GM23338 (cell line): ENCODE measurements around the gene TBC1D17. TPM values are rescaled to one million over a fixed set of nuclear protein-coding genes. Genes with fewer than 3 reads are reported as not detected.

Source experiments
- ATAC-seq: fragments of 200-7000 bp; cut with Tn5 transposase; 3 replicates; pipeline ENCODE4 v1.9.1; 2020
- DNase-seq: peaks from one replicate; pipeline ENCODE4 v3.0.0-alpha.2; 2015; ENCODE audit warnings: low spot score
- H2AFZ ChIP-seq: fragments of 200-600 bp; sonication (generic); 2 replicates; pipeline ENCODE4 v1.8.0; 2016; ENCODE audit warnings: antibody characterized with exemption, mild to moderate bottlenecking, moderate library complexity
- H3F3A ChIP-seq: fragments of 200-600 bp; sonication (generic); replicated peaks from 2 replicates; pipeline ENCODE4 v1.8.0; 2017; ENCODE audit warnings: antibody characterized with exemption, mixed run types, low read depth
- H3K27ac ChIP-seq: fragments of 200-600 bp; sonication (generic); 2 replicates; pipeline ENCODE4 v1.6.1; 2016; ENCODE audit warnings: low read depth
- H3K27me3 ChIP-seq: fragments of 200-600 bp; sonication (generic); 2 replicates; pipeline ENCODE4 v1.8.0; 2016; ENCODE audit warnings: mild to moderate bottlenecking, mixed run types, moderate library complexity; ENCODE audit not compliant: insufficient read depth
- H3K36me3 ChIP-seq: fragments of 200-600 bp; sonication (generic); 2 replicates; pipeline ENCODE4 v1.8.0; 2016; ENCODE audit warnings: mild to moderate bottlenecking; ENCODE audit not compliant: insufficient read depth
- H3K4me1 ChIP-seq: fragments of 200-600 bp; sonication (generic); 2 replicates; pipeline ENCODE4 v1.8.0; 2016; ENCODE audit warnings: mild to moderate bottlenecking, moderate library complexity; ENCODE audit not compliant: insufficient read depth
- H3K4me2 ChIP-seq: fragments of 200-600 bp; sonication (generic); 2 replicates; pipeline ENCODE4 v1.7.1; 2017; ENCODE audit warnings: mixed run types
- H3K4me3 ChIP-seq: fragments of 200-600 bp; sonication (generic); 2 replicates; pipeline ENCODE4 v1.6.1; 2016; ENCODE audit warnings: mixed run types
- H3K79me2 ChIP-seq: fragments of 200-600 bp; sonication (generic); replicated peaks from 2 replicates; pipeline ENCODE4 v1.8.0; 2017; ENCODE audit warnings: mild to moderate bottlenecking; ENCODE audit not compliant: insufficient read depth
- H3K9me2 ChIP-seq: fragments of 200-600 bp; sonication (generic); 2 replicates; pipeline ENCODE4 v1.8.0; 2017; ENCODE audit not compliant: insufficient read depth
- H4K20me1 ChIP-seq: fragments of 200-600 bp; sonication (generic); replicated peaks from 2 replicates; pipeline ENCODE4 v1.8.0; 2017; ENCODE audit warnings: mild to moderate bottlenecking; ENCODE audit not compliant: insufficient read depth
- H3K27ac Mint-ChIP-seq: 2 replicates; pipeline ENCODE4 v1.8.0; 2020; ENCODE audit warnings: inconsistent platforms, mild to moderate bottlenecking, moderate library complexity, mixed read lengths
- H3K27me3 Mint-ChIP-seq: 3 replicates; pipeline ENCODE4 v1.8.0; 2022; ENCODE audit warnings: low read depth, mild to moderate bottlenecking, moderate library complexity, mixed read lengths, inconsistent platforms; ENCODE audit not compliant: insufficient read depth, poor library complexity
- H3K36me3 Mint-ChIP-seq: 3 replicates; pipeline ENCODE4 v1.8.0; 2021; ENCODE audit warnings: low read depth, mild to moderate bottlenecking, inconsistent platforms, moderate library complexity, mixed read lengths
- H3K4me1 Mint-ChIP-seq: 3 replicates; pipeline ENCODE4 v1.8.0; 2020; ENCODE audit warnings: mild to moderate bottlenecking, inconsistent platforms, mixed read lengths
- H3K4me3 Mint-ChIP-seq: 3 replicates; pipeline ENCODE4 v1.8.0; 2021; ENCODE audit warnings: moderate library complexity, mild to moderate bottlenecking, inconsistent platforms, mixed read lengths
- H3K9me3 Mint-ChIP-seq: 3 replicates; pipeline ENCODE4 v1.8.0; 2020; ENCODE audit warnings: moderate library complexity, mild to moderate bottlenecking, inconsistent platforms, mixed read lengths
- CREB1 ChIP-seq: fragments of 250-450 bp; sonication (Bioruptor Pico); IDR thresholded peaks from 2 replicates; pipeline ENCODE4 v1.5.0; 2020; ENCODE audit warnings: low read depth, mild to moderate bottlenecking, moderate library complexity
- CTCF ChIP-seq, 2 experiments: fragments of 200-600 bp in 1 of 2; sonication (generic) in 1 of 2; conservative IDR thresholded peaks; 2 replicates each; pipeline versions ENCODE4 v1.5.1 to v1.6.1; 2016 to 2017; ENCODE audit warnings: antibody characterized with exemption in 2 of 2, low read depth in 2 of 2, mild to moderate bottlenecking in 2 of 2, moderate library complexity in 1 of 2
- ETS1 ChIP-seq: IDR thresholded peaks from 2 replicates; pipeline ENCODE4 v1.6.1; 2016; ENCODE audit warnings: antibody characterized with exemption
- EZH2 ChIP-seq: fragments of 200-600 bp; sonication (generic); IDR thresholded peaks from one replicate; pipeline ENCODE4 v1.8.0; 2017; ENCODE audit warnings: antibody characterized with exemption, mild to moderate bottlenecking, low read depth; ENCODE audit not compliant: unreplicated experiment
- EZH2phosphoT487 ChIP-seq: fragments of 200-600 bp; sonication (generic); IDR thresholded peaks from one replicate; pipeline ENCODE4 v1.8.1; 2018; ENCODE audit warnings: antibody characterized with exemption; ENCODE audit not compliant: unreplicated experiment
- JUNB ChIP-seq: IDR thresholded peaks from one replicate; pipeline ENCODE4 v1.6.1; 2016; ENCODE audit warnings: antibody characterized with exemption; ENCODE audit not compliant: unreplicated experiment
- NANOG ChIP-seq: IDR thresholded peaks from 2 replicates; pipeline ENCODE4 v1.6.1; 2016; ENCODE audit warnings: antibody characterized with exemption, borderline replicate concordance
- POLR2AphosphoS5 ChIP-seq: IDR thresholded peaks from 2 replicates; pipeline ENCODE4 v1.6.1; 2016; ENCODE audit warnings: antibody characterized with exemption, low read depth
- REST ChIP-seq: IDR thresholded peaks from one replicate; pipeline ENCODE4 v1.6.1; 2018; ENCODE audit warnings: antibody characterized with exemption; ENCODE audit not compliant: unreplicated experiment
- STAT1 ChIP-seq: IDR thresholded peaks from one replicate; pipeline ENCODE4 v1.6.1; 2016; ENCODE audit warnings: antibody characterized with exemption; ENCODE audit not compliant: unreplicated experiment
- ZNF114 ChIP-seq: fragments of 250-450 bp; sonication (Bioruptor Pico); IDR thresholded peaks from 2 replicates; pipeline ENCODE4 v1.5.0; 2020; ENCODE audit warnings: mild to moderate bottlenecking, moderate library complexity
- ZNF331 ChIP-seq: fragments of 250-450 bp; sonication (Bioruptor Pico); IDR thresholded peaks from 2 replicates; pipeline ENCODE4 v1.5.0; 2020; ENCODE audit warnings: low read depth, mild to moderate bottlenecking, moderate library complexity
- ZNF462 ChIP-seq: fragments of 250-450 bp; sonication (Bioruptor Pico); IDR thresholded peaks from 2 replicates; pipeline ENCODE4 v1.5.0; 2020; ENCODE audit warnings: mild to moderate bottlenecking, moderate library complexity
- polyA plus RNA-seq: library from polyadenylated mRNA; unstranded; fragments of >200 nt; fragmentation: Nextera tagmentation; extraction: Ambion mirVana; gene quantifications from 2 replicates; pipeline ENCODE4 v1.2.1, GENCODE V29; 2016
- total RNA-seq: library from RNA; depleted of rRNA; stranded (reverse); fragments of >200 nt; shearing (Covaris generic); gene quantifications from 2 replicates; pipeline ENCODE4 v1.2.3, GENCODE V29; 2014

Gene TBC1D17
- total and polyA plus RNA-seq, 2 experiments from 2014 or later: 19.3 to 43.1 TPM

- H3K4me3 ChIP-seq: no peak overlapping the region
- H2AFZ ChIP-seq: no peak overlapping the region
- Mint-ChIP-seq H3K36me3 (peaks cover 67% of the 10 kb centered on the region), H3K4me1 (peaks cover 21% of the 10 kb centered on the region), H3K4me3 (no peak overlapping the region), H3K27me3 (peaks cover 55% of the 10 kb centered on the region), H3K9me3 (peaks cover 9% of the 10 kb centered on the region), H3K27ac (no peak overlapping the region)
- TF ChIP-seq ZNF462 (CRISPR knock-in tag) (no peak), EZH2 (no peak), CREB1 (CRISPR knock-in tag) (no peak), ZNF114 (CRISPR knock-in tag) (no peak), ETS1 (no peak), POLR2AphosphoS5 (no peak), CTCF (conservative IDR thresholded peaks at IDR 0.05; ENCODE audit: low read depth in 2 of 2) (no peak), REST (no peak), JUNB (no peak), NANOG (no peak), ZNF331 (CRISPR knock-in tag) (no peak), EZH2phosphoT487 (no peak), STAT1 (no peak)
- H3F3A ChIP-seq: peaks cover 53% of the 10 kb centered on the region
- H3K4me1 ChIP-seq: peaks cover 21% of the 10 kb centered on the region
- ATAC-seq: no peak
- no peaks in the 10 kb centered on the region for H3K27me3 ChIP-seq
- H3K27ac ChIP-seq: no peak overlapping the region
- no peak for DNase-seq
- H3K9me2 ChIP-seq: no peaks in the 10 kb centered on the region
- no peaks in the 10 kb centered on the region; the same call in 1 of the 2 replicates for H3K36me3 ChIP-seq
- peaks cover 25% of the 10 kb centered on the region for H3K79me2 ChIP-seq
- H3K4me2 ChIP-seq: no peak overlapping the region
- peaks cover 25% of the 10 kb centered on the region for H4K20me1 ChIP-seq
Observed at GRCh38 chr19:49854378-49855263, 22.9 kb upstream of the TBC1D17 start.
